ENCODE results near the gene TNFRSF21.

DNA sequence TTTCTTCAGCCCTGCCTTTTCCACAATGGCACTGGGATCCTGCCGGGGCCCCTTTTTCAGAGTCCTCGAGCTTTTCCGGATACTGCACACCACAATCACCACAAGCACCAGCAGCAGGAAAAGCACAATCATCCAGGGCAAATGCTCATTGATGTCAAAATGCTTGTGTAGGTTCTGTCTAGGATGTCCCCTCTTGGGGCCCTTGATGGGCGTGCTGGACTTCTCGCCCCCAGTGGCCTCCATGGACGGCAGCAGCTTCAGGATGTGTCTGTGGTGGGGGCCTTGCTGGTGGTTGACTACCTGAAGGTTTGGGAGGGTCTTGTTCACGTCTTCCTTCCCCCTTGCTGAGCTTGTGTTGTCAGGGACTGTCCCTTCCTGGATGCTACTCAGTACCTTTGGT is 25.7 kb downstream of the TNFRSF21 start:
- TF ChIP-seq, protein P1, sequence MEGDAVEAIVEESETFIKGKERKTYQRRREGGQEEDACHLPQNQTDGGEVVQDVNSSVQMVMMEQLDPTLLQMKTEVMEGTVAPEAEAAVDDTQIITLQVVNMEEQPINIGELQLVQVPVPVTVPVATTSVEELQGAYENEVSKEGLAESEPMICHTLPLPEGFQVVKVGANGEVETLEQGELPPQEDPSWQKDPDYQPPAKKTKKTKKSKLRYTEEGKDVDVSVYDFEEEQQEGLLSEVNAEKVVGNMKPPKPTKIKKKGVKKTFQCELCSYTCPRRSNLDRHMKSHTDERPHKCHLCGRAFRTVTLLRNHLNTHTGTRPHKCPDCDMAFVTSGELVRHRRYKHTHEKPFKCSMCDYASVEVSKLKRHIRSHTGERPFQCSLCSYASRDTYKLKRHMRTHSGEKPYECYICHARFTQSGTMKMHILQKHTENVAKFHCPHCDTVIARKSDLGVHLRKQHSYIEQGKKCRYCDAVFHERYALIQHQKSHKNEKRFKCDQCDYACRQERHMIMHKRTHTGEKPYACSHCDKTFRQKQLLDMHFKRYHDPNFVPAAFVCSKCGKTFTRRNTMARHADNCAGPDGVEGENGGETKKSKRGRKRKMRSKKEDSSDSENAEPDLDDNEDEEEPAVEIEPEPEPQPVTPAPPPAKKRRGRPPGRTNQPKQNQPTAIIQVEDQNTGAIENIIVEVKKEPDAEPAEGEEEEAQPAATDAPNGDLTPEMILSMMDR (IDR thresholded peaks at IDR 0.05), result no peak
- TF ChIP-seq, protein P2, sequence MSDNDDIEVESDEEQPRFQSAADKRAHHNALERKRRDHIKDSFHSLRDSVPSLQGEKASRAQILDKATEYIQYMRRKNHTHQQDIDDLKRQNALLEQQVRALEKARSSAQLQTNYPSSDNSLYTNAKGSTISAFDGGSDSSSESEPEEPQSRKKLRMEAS (CRISPR knock-in tag; IDR thresholded peaks at IDR 0.05), result no peak
- TF ChIP-seq CREB1 (CRISPR knock-in tag; IDR thresholded peaks at IDR 0.05) (no peak), FOXJ3 (CRISPR knock-in tag; IDR thresholded peaks at IDR 0.05; ENCODE audit: borderline replicate concordance) (no peak), TP53 (CRISPR knock-in tag; IDR thresholded peaks at IDR 0.05) (no peak), USF2 (CRISPR knock-in tag; IDR thresholded peaks at IDR 0.05) (no peak), MXD4 (CRISPR knock-in tag; IDR thresholded peaks at IDR 0.05; ENCODE audit: borderline replicate concordance) (no peak), RELA (CRISPR knock-in tag; IDR thresholded peaks at IDR 0.05; ENCODE audit: borderline replicate concordance) (no peak), ESRRA (CRISPR knock-in tag; IDR thresholded peaks at IDR 0.05; ENCODE audit: borderline replicate concordance) (no peak), NFYB (CRISPR knock-in tag; conservative IDR thresholded peaks at IDR 0.05; ENCODE audit: low read depth) (no peak), NR2C2 (CRISPR knock-in tag; IDR thresholded peaks at IDR 0.05) (no peak), JUN (CRISPR knock-in tag; IDR thresholded peaks at IDR 0.05) (no peak), CDX4 (CRISPR knock-in tag; IDR thresholded peaks at IDR 0.05; ENCODE audit: borderline replicate concordance) (no peak)
- TF ChIP-seq, protein P3, sequence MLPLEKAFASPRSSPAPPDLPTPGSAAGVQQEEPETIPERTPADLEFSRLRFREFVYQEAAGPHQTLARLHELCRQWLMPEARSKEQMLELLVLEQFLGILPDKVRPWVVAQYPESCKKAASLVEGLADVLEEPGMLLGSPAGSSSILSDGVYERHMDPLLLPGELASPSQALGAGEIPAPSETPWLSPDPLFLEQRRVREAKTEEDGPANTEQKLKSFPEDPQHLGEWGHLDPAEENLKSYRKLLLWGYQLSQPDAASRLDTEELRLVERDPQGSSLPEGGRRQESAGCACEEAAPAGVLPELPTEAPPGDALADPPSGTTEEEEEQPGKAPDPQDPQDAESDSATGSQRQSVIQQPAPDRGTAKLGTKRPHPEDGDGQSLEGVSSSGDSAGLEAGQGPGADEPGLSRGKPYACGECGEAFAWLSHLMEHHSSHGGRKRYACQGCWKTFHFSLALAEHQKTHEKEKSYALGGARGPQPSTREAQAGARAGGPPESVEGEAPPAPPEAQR (CRISPR knock-in tag; IDR thresholded peaks at IDR 0.05), result no peak

Data from WTC11 (cell line).